GM10266 (cell line): ENCODE results near the gene ROBO1.

ENCODE experiments used
- DNase-seq: peaks from one replicate; pipeline ENCODE4 v3.0.0; 2012; ENCODE audit errors: extremely low spot score
- CTCF ChIP-seq: IDR thresholded peaks from 2 replicates; pipeline ENCODE4 v1.5.1; 2012; ENCODE audit warnings: mild to moderate bottlenecking, low read depth; ENCODE audit not compliant: control insufficient read depth, insufficient read depth; ENCODE audit errors: missing control alignments

Gene ROBO1

GRCh38 chr3:78846718-78847117 is 921.1 kb downstream of the ROBO1 start:
- no peak for TF ChIP-seq CTCF
- no peak for DNase-seq

- no peak for TF ChIP-seq CTCF
- no peak for DNase-seq
Measured at GRCh38 chr3:78845605-78846004, 922.2 kb downstream of the ROBO1 start.

- no peak for TF ChIP-seq CTCF
- no peak for DNase-seq
Measured at GRCh38 chr3:78844307-78844706, 923.5 kb downstream of the ROBO1 start.

- no peak for TF ChIP-seq CTCF
- no peak for DNase-seq
Measured at GRCh38 chr3:78839693-78840092, 928.1 kb downstream of the ROBO1 start.

- TF ChIP-seq CTCF: no peak
- no peak for DNase-seq
Measured at GRCh38 chr3:78838362-78838761, 929.4 kb downstream of the ROBO1 start.

- TF ChIP-seq CTCF: no peak
- no peak for DNase-seq
Measured at GRCh38 chr3:78834910-78835309, 932.9 kb downstream of the ROBO1 start.

- DNase-seq: no peak
- no peak for TF ChIP-seq CTCF
Measured at GRCh38 chr3:78832785-78833204, 935.0 kb downstream of the ROBO1 start.
